GM23338 (cell line): ENCODE data around the gene UNC80. TPM values are rescaled to one million over a fixed set of nuclear protein-coding genes. Genes with fewer than 3 reads are reported as not detected.

Source experiments
- ATAC-seq: fragments of 200-7000 bp; cut with Tn5 transposase; 3 replicates; pipeline ENCODE4 v1.9.1; 2020
- DNase-seq: peaks from one replicate; pipeline ENCODE4 v3.0.0-alpha.2; 2015; ENCODE audit warnings: low spot score
- H2AFZ ChIP-seq: fragments of 200-600 bp; sonication (generic); 2 replicates; pipeline ENCODE4 v1.8.0; 2016; ENCODE audit warnings: antibody characterized with exemption, mild to moderate bottlenecking, moderate library complexity
- H3F3A ChIP-seq: fragments of 200-600 bp; sonication (generic); replicated peaks from 2 replicates; pipeline ENCODE4 v1.8.0; 2017; ENCODE audit warnings: antibody characterized with exemption, mixed run types, low read depth
- H3K27ac ChIP-seq: fragments of 200-600 bp; sonication (generic); 2 replicates; pipeline ENCODE4 v1.6.1; 2016; ENCODE audit warnings: low read depth
- H3K27me3 ChIP-seq: fragments of 200-600 bp; sonication (generic); 2 replicates; pipeline ENCODE4 v1.8.0; 2016; ENCODE audit warnings: mild to moderate bottlenecking, mixed run types, moderate library complexity; ENCODE audit not compliant: insufficient read depth
- H3K36me3 ChIP-seq: fragments of 200-600 bp; sonication (generic); 2 replicates; pipeline ENCODE4 v1.8.0; 2016; ENCODE audit warnings: mild to moderate bottlenecking; ENCODE audit not compliant: insufficient read depth
- H3K4me1 ChIP-seq: fragments of 200-600 bp; sonication (generic); 2 replicates; pipeline ENCODE4 v1.8.0; 2016; ENCODE audit warnings: mild to moderate bottlenecking, moderate library complexity; ENCODE audit not compliant: insufficient read depth
- H3K4me2 ChIP-seq: fragments of 200-600 bp; sonication (generic); 2 replicates; pipeline ENCODE4 v1.7.1; 2017; ENCODE audit warnings: mixed run types
- H3K4me3 ChIP-seq: fragments of 200-600 bp; sonication (generic); 2 replicates; pipeline ENCODE4 v1.6.1; 2016; ENCODE audit warnings: mixed run types
- H3K79me2 ChIP-seq: fragments of 200-600 bp; sonication (generic); replicated peaks from 2 replicates; pipeline ENCODE4 v1.8.0; 2017; ENCODE audit warnings: mild to moderate bottlenecking; ENCODE audit not compliant: insufficient read depth
- H3K9me2 ChIP-seq: fragments of 200-600 bp; sonication (generic); 2 replicates; pipeline ENCODE4 v1.8.0; 2017; ENCODE audit not compliant: insufficient read depth
- H4K20me1 ChIP-seq: fragments of 200-600 bp; sonication (generic); replicated peaks from 2 replicates; pipeline ENCODE4 v1.8.0; 2017; ENCODE audit warnings: mild to moderate bottlenecking; ENCODE audit not compliant: insufficient read depth
- H3K27ac Mint-ChIP-seq: 2 replicates; pipeline ENCODE4 v1.8.0; 2020; ENCODE audit warnings: inconsistent platforms, mild to moderate bottlenecking, moderate library complexity, mixed read lengths
- H3K27me3 Mint-ChIP-seq: 3 replicates; pipeline ENCODE4 v1.8.0; 2022; ENCODE audit warnings: low read depth, mild to moderate bottlenecking, moderate library complexity, mixed read lengths, inconsistent platforms; ENCODE audit not compliant: insufficient read depth, poor library complexity
- H3K36me3 Mint-ChIP-seq: 3 replicates; pipeline ENCODE4 v1.8.0; 2021; ENCODE audit warnings: low read depth, mild to moderate bottlenecking, inconsistent platforms, moderate library complexity, mixed read lengths
- H3K4me1 Mint-ChIP-seq: 3 replicates; pipeline ENCODE4 v1.8.0; 2020; ENCODE audit warnings: mild to moderate bottlenecking, inconsistent platforms, mixed read lengths
- H3K4me3 Mint-ChIP-seq: 3 replicates; pipeline ENCODE4 v1.8.0; 2021; ENCODE audit warnings: moderate library complexity, mild to moderate bottlenecking, inconsistent platforms, mixed read lengths
- H3K9me3 Mint-ChIP-seq: 3 replicates; pipeline ENCODE4 v1.8.0; 2020; ENCODE audit warnings: moderate library complexity, mild to moderate bottlenecking, inconsistent platforms, mixed read lengths
- CREB1 ChIP-seq: fragments of 250-450 bp; sonication (Bioruptor Pico); IDR thresholded peaks from 2 replicates; pipeline ENCODE4 v1.5.0; 2020; ENCODE audit warnings: low read depth, mild to moderate bottlenecking, moderate library complexity
- CTCF ChIP-seq, 2 experiments: fragments of 200-600 bp in 1 of 2; sonication (generic) in 1 of 2; conservative IDR thresholded peaks; 2 replicates each; pipeline versions ENCODE4 v1.5.1 to v1.6.1; 2016 to 2017; ENCODE audit warnings: antibody characterized with exemption in 2 of 2, low read depth in 2 of 2, mild to moderate bottlenecking in 2 of 2, moderate library complexity in 1 of 2
- EZH2 ChIP-seq: fragments of 200-600 bp; sonication (generic); IDR thresholded peaks from one replicate; pipeline ENCODE4 v1.8.0; 2017; ENCODE audit warnings: antibody characterized with exemption, mild to moderate bottlenecking, low read depth; ENCODE audit not compliant: unreplicated experiment
- JUNB ChIP-seq: IDR thresholded peaks from one replicate; pipeline ENCODE4 v1.6.1; 2016; ENCODE audit warnings: antibody characterized with exemption; ENCODE audit not compliant: unreplicated experiment
- NANOG ChIP-seq: IDR thresholded peaks from 2 replicates; pipeline ENCODE4 v1.6.1; 2016; ENCODE audit warnings: antibody characterized with exemption, borderline replicate concordance
- POLR2AphosphoS5 ChIP-seq: IDR thresholded peaks from 2 replicates; pipeline ENCODE4 v1.6.1; 2016; ENCODE audit warnings: antibody characterized with exemption, low read depth
- REST ChIP-seq: IDR thresholded peaks from one replicate; pipeline ENCODE4 v1.6.1; 2018; ENCODE audit warnings: antibody characterized with exemption; ENCODE audit not compliant: unreplicated experiment
- STAT1 ChIP-seq: IDR thresholded peaks from one replicate; pipeline ENCODE4 v1.6.1; 2016; ENCODE audit warnings: antibody characterized with exemption; ENCODE audit not compliant: unreplicated experiment
- ZNF114 ChIP-seq: fragments of 250-450 bp; sonication (Bioruptor Pico); IDR thresholded peaks from 2 replicates; pipeline ENCODE4 v1.5.0; 2020; ENCODE audit warnings: mild to moderate bottlenecking, moderate library complexity
- ZNF331 ChIP-seq: fragments of 250-450 bp; sonication (Bioruptor Pico); IDR thresholded peaks from 2 replicates; pipeline ENCODE4 v1.5.0; 2020; ENCODE audit warnings: low read depth, mild to moderate bottlenecking, moderate library complexity
- ZNF462 ChIP-seq: fragments of 250-450 bp; sonication (Bioruptor Pico); IDR thresholded peaks from 2 replicates; pipeline ENCODE4 v1.5.0; 2020; ENCODE audit warnings: mild to moderate bottlenecking, moderate library complexity
- polyA plus RNA-seq: library from polyadenylated mRNA; unstranded; fragments of >200 nt; fragmentation: Nextera tagmentation; extraction: Ambion mirVana; gene quantifications from 2 replicates; pipeline ENCODE4 v1.2.1, GENCODE V29; 2016
- total RNA-seq: library from RNA; depleted of rRNA; stranded (reverse); fragments of >200 nt; shearing (Covaris generic); gene quantifications from 2 replicates; pipeline ENCODE4 v1.2.3, GENCODE V29; 2014

The UNC80 gene
- total and polyA plus RNA-seq, 2 experiments from 2014 or later = 0.11 to 1.5 TPM

- TF ChIP-seq ZNF114 (no peak), STAT1 (no peak), CTCF (conservative IDR thresholded peaks at IDR 0.05; ENCODE audit: low read depth in 2 of 2) (no peak), JUNB (no peak), CREB1 (CRISPR knock-in tag) (no peak)
These were observed 37.6 kb downstream of the UNC80 start (continued) for GRCh38 chr2:209809256-209809655.

GRCh38 chr2:209817844-209818271 lies 46.2 kb downstream of the UNC80 start:
- no peaks in the 10 kb centered on the region for H4K20me1 ChIP-seq
- ATAC-seq (peak; percentile 98), DNase-seq (peak; percentile 93)
- Mint-ChIP-seq H3K9me3 (peaks cover 9% of the 10 kb centered on the region), H3K36me3 (peaks cover 27% of the 10 kb centered on the region), H3K4me3 (peak overlapping the region; percentile 27), H3K4me1 (peaks cover 30% of the 10 kb centered on the region), H3K27ac (peak overlapping the region; percentile 94), H3K27me3 (peaks cover 3% of the 10 kb centered on the region)
- no peaks in the 10 kb centered on the region for H3K27me3 ChIP-seq
- no peak overlapping the region for H3K4me3 ChIP-seq
- peaks cover 16% of the 10 kb centered on the region for H3K9me2 ChIP-seq
- peak overlapping the region; percentile 92 for H3K27ac ChIP-seq
- peaks cover 20% of the 10 kb centered on the region for H3K4me1 ChIP-seq
- no peak overlapping the region for H2AFZ ChIP-seq
- H3K4me2 ChIP-seq = peak overlapping the region; percentile 22
- H3K36me3 ChIP-seq = no peaks in the 10 kb centered on the region
- no peaks in the 10 kb centered on the region for H3F3A ChIP-seq
- H3K79me2 ChIP-seq = no peaks in the 10 kb centered on the region
- TF ChIP-seq CREB1 (CRISPR knock-in tag) (no peak; the same call in 1 of the 2 replicates), ZNF114 (no peak), REST (peak; percentile 16), POLR2AphosphoS5 (peak; percentile 28; the same call in 1 of the 2 replicates), ZNF331 (no peak), STAT1 (no peak), EZH2 (no peak), NANOG (peak; percentile 81), CTCF (conservative IDR thresholded peaks at IDR 0.05; ENCODE audit: low read depth in 2 of 2) (no peak), JUNB (no peak), ZNF462 (CRISPR knock-in tag) (peak; percentile 95)
